ENCODE data around the gene KRTAP9-4.

DNA sequence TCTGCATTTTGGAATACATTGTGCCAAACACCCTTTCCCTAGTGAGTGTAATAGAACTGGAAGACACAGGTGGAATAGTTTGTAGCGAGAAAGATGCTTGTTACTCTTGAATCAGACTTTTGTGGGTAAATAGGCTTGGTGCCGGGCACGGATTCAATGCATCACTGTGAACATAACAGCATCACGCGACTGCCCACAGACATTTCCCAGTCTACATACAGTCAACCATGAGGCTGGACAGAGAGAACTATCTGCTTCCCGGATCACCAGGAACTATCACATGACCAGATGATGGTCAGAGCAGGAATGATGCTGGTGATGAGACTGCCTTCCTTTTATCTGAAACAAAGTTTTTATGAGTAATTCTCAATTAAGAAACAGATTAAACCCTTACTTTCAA lies 23.4 kb upstream of the KRTAP9-4 start:
- TF ChIP-seq, protein P1, sequence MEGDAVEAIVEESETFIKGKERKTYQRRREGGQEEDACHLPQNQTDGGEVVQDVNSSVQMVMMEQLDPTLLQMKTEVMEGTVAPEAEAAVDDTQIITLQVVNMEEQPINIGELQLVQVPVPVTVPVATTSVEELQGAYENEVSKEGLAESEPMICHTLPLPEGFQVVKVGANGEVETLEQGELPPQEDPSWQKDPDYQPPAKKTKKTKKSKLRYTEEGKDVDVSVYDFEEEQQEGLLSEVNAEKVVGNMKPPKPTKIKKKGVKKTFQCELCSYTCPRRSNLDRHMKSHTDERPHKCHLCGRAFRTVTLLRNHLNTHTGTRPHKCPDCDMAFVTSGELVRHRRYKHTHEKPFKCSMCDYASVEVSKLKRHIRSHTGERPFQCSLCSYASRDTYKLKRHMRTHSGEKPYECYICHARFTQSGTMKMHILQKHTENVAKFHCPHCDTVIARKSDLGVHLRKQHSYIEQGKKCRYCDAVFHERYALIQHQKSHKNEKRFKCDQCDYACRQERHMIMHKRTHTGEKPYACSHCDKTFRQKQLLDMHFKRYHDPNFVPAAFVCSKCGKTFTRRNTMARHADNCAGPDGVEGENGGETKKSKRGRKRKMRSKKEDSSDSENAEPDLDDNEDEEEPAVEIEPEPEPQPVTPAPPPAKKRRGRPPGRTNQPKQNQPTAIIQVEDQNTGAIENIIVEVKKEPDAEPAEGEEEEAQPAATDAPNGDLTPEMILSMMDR (IDR thresholded peaks at IDR 0.05; ENCODE audit: low read depth, low read length, poor library complexity, severe bottlenecking): no peak
- TF ChIP-seq EZH2phosphoT487 (IDR thresholded peaks at IDR 0.05; ENCODE audit: borderline replicate concordance, low read length): no peak
